Measurements from ENCODE around the gene INSYN2B.
"Not testable (repeated sequence)": the region's sequence is repeated elsewhere in the genome, so short reads cannot be mapped to it uniquely, and the experiment has no call there.

Gene INSYN2B

DNA sequence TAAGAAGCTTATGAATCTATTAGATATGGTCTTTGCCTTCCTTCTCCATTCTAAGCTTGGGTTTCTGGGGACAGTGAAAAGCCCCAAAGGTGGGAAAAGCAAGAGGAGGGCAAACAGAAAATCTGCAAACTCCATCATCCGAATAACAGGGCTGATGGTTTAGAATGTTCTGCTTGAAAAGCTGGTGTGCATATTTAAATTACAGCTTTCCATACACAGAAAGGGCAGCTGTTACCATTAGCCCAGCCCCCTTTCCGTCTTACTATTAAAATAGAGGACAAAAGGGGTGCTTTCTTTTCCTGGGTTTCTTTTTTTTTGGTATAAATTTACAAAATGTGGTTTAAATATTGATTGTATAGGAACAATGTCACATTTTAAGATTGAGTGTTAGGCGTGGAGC is 22.0 kb downstream of the INSYN2B start:
- TF ChIP-seq, protein P1, sequence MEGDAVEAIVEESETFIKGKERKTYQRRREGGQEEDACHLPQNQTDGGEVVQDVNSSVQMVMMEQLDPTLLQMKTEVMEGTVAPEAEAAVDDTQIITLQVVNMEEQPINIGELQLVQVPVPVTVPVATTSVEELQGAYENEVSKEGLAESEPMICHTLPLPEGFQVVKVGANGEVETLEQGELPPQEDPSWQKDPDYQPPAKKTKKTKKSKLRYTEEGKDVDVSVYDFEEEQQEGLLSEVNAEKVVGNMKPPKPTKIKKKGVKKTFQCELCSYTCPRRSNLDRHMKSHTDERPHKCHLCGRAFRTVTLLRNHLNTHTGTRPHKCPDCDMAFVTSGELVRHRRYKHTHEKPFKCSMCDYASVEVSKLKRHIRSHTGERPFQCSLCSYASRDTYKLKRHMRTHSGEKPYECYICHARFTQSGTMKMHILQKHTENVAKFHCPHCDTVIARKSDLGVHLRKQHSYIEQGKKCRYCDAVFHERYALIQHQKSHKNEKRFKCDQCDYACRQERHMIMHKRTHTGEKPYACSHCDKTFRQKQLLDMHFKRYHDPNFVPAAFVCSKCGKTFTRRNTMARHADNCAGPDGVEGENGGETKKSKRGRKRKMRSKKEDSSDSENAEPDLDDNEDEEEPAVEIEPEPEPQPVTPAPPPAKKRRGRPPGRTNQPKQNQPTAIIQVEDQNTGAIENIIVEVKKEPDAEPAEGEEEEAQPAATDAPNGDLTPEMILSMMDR (IDR thresholded peaks at IDR 0.05; ENCODE audit: insufficient read depth, low read length, poor library complexity, severe bottlenecking): no peak
- Histone ChIP-seq H3K36me3 (ENCODE audit: control insufficient read depth, insufficient read depth, low read length) (peaks cover 3% of the 10 kb centered on the region), H3K27me3 (replicated peaks; ENCODE audit: control insufficient read depth, insufficient read depth, low read length) (no peaks in the 10 kb centered on the region), H3K4me3 (replicated peaks; ENCODE audit: low read depth, low read length) (no peak overlapping the region)
- DNase-seq (ENCODE audit: extremely low read depth, insufficient read length): no peak

DNA sequence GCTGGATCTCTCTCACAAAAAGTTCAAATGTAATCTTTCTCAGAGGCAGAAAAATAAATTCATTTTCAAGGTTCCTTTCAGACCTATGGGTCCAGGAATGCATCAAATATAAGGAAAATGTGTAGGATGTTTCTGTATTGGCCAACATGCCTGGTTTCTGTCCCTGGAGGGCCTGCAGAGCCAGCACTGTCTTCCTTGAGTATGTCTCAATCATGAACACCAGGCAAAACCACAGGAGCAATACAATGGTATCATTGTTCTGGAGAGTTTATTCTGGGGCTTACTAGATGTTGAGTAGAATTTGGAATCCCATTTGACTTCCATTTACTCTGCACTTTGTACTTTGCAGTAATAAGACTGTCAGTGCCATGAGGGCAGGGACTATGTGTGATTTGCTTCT is 23.5 kb downstream of the INSYN2B start:
- DNase-seq (ENCODE audit: extremely low read depth, insufficient read length): no peak
- no peaks in the 10 kb centered on the region for H3K27me3 ChIP-seq (replicated peaks; ENCODE audit: control insufficient read depth, insufficient read depth, low read length)
- TF ChIP-seq, protein P1 (IDR thresholded peaks at IDR 0.05; ENCODE audit: insufficient read depth, low read length, poor library complexity, severe bottlenecking): no peak
- peaks cover 3% of the 10 kb centered on the region for H3K36me3 ChIP-seq (ENCODE audit: control insufficient read depth, insufficient read depth, low read length)
- H3K4me3 ChIP-seq (replicated peaks; ENCODE audit: low read depth, low read length): no peak overlapping the region

DNA sequence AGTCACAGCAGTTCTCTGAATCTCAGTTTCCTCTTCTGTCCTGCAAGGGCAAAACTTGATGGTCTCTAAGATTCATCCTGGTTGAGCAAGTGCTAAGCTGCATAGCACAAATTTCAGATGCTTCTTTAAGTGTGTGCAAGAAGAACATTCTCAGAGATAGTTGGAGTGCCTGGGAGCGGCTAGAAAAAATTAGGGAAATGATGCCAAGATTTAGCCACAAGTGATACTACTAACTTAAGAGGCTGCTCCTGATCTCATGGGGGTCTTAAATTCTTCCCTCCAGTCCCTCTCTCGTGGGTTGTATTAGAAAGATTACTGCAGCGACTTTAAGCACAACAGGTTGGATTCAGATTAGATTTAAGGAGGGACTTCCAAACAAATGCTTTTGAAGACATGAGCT is 24.2 kb downstream of the INSYN2B start:
- no peak overlapping the region for H3K4me3 ChIP-seq (replicated peaks; ENCODE audit: low read depth, low read length)
- H3K27me3 ChIP-seq (replicated peaks; ENCODE audit: control insufficient read depth, insufficient read depth, low read length): no peaks in the 10 kb centered on the region
- peaks cover 3% of the 10 kb centered on the region for H3K36me3 ChIP-seq (ENCODE audit: control insufficient read depth, insufficient read depth, low read length)
- TF ChIP-seq, protein P1 (IDR thresholded peaks at IDR 0.05; ENCODE audit: insufficient read depth, low read length, poor library complexity, severe bottlenecking): no peak
- no peak for DNase-seq (ENCODE audit: extremely low read depth, insufficient read length)

- TF ChIP-seq, protein P1 (IDR thresholded peaks at IDR 0.05; ENCODE audit: insufficient read depth, low read length, poor library complexity, severe bottlenecking): no peak
- H3K4me3 ChIP-seq (replicated peaks; ENCODE audit: low read depth, low read length): no peak overlapping the region
- DNase-seq (ENCODE audit: extremely low read depth, insufficient read length): no peak
- H3K27me3 ChIP-seq (replicated peaks; ENCODE audit: control insufficient read depth, insufficient read depth, low read length): no peaks in the 10 kb centered on the region
- H3K36me3 ChIP-seq (ENCODE audit: control insufficient read depth, insufficient read depth, low read length): peaks cover 5% of the 10 kb centered on the region
These were observed 25.5 kb downstream of the INSYN2B start for GRCh38 chr5:169954786-169955185.

DNA sequence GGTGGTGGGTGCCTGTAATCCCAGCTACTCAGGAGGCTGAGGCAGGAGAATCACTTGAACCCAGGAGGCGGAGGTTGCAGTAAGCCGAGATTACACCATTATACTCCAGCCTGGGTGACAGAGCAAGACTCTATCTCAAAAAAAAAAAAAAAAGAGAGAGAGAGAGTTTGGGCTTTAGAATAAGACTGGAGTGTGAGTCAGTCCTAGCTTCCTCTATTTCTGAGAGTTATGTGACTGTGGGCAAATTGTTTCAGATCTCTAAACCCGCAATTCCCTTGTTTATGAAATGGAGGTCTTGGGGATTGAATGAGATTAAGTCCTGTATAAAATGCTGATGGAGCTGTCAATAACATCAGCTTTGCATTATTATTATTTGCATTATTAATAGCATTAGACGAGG is 27.1 kb downstream of the INSYN2B start:
- not testable (repeated sequence) for H3K36me3 ChIP-seq (ENCODE audit: control insufficient read depth, insufficient read depth, low read length); H3K27me3 ChIP-seq (replicated peaks; ENCODE audit: control insufficient read depth, insufficient read depth, low read length); DNase-seq (ENCODE audit: extremely low read depth, insufficient read length); H3K4me3 ChIP-seq (replicated peaks; ENCODE audit: low read depth, low read length)

DNA sequence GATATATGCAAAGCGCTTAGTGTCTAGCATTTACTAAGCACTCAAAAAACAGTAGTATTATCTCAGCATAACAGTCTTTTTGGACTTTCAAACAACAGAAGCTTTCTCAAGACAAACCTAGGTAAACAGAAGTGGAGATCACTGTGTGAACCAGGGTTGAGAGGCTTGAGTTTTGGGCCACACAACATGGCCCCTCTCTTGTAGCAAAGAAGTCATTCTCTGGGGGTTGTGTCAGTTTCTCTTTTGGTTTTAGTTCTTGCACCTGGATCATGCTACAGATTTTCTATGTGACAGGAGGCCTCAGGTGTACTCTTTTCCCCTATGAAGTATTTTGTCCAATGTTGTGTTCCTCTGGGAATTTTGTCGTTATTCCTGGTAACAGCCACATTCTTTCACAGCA is 30.0 kb downstream of the INSYN2B start:
- no peak for DNase-seq (ENCODE audit: extremely low read depth, insufficient read length)
- H3K27me3 ChIP-seq (replicated peaks; ENCODE audit: control insufficient read depth, insufficient read depth, low read length): no peaks in the 10 kb centered on the region
- TF ChIP-seq, protein P1 (IDR thresholded peaks at IDR 0.05; ENCODE audit: insufficient read depth, low read length, poor library complexity, severe bottlenecking): no peak
- H3K36me3 ChIP-seq (ENCODE audit: control insufficient read depth, insufficient read depth, low read length): peaks cover 7% of the 10 kb centered on the region
- H3K4me3 ChIP-seq (replicated peaks; ENCODE audit: low read depth, low read length): no peak overlapping the region
